ENCODE measurements around the gene SYCP1.
"Not testable (repeated sequence)": the region's sequence is repeated elsewhere in the genome, so short reads cannot be mapped to it uniquely, and the experiment has no call there.

The SYCP1 gene

GRCh38 chr1:114979278-114979891 lies 124.7 kb downstream of the SYCP1 start:
- peak; percentile 76 for DNase-seq

- DNase-seq, result no peak
Measured at GRCh38 chr1:114982251-114982650, 127.6 kb downstream of the SYCP1 start.

- no peak for DNase-seq
Measured at GRCh38 chr1:114986286-114986685, 131.6 kb downstream of the SYCP1 start.

- no peak for DNase-seq
Measured at GRCh38 chr1:114988095-114988494, 133.4 kb downstream of the SYCP1 start.

GRCh38 chr1:114997510-114998289 lies 143.0 kb downstream of the SYCP1 start:
- no peak for DNase-seq

GRCh38 chr1:115006191-115006590 lies 151.5 kb downstream of the SYCP1 start:
- DNase-seq, result no peak

GRCh38 chr1:115012006-115012405 lies 157.3 kb downstream of the SYCP1 start:
- DNase-seq, result no peak

- no peak for DNase-seq
Measured at GRCh38 chr1:115012434-115012833, 157.8 kb downstream of the SYCP1 start.

GRCh38 chr1:115013792-115014191 lies 159.1 kb downstream of the SYCP1 start:
- DNase-seq, result no peak

GRCh38 chr1:115019549-115019948 lies 164.9 kb downstream of the SYCP1 start:
- not testable (repeated sequence) for DNase-seq

GRCh38 chr1:115021145-115021544 lies 166.5 kb downstream of the SYCP1 start:
- no peak for DNase-seq

GRCh38 chr1:115023593-115023992 lies 168.9 kb downstream of the SYCP1 start:
- DNase-seq, result no peak

GRCh38 chr1:115029526-115029925 lies 174.9 kb downstream of the SYCP1 start, which contains the start of gene TSHB:
TSHB (plus strand) TSS chr1:115029826; CDS start chr1:115033363, 3,537 bp downstream.
- DNase-seq, result no peak

GRCh38 chr1:115031595-115031994 lies 176.9 kb downstream of the SYCP1 start:
- no peak for DNase-seq

GRCh38 chr1:115035652-115036051 lies 181.0 kb downstream of the SYCP1 start:
- DNase-seq, result no peak

- no peak for DNase-seq
Measured at GRCh38 chr1:115036814-115037507, 182.3 kb downstream of the SYCP1 start.

- DNase-seq, result no peak
Measured at GRCh38 chr1:115040501-115040900, 185.8 kb downstream of the SYCP1 start.

GRCh38 chr1:115041654-115042053 lies 187.0 kb downstream of the SYCP1 start:
- DNase-seq, result no peak
